ENCODE measurements around the gene RBBP8. TPM values are rescaled to one million over a fixed set of nuclear protein-coding genes. Genes with fewer than 3 reads are reported as not detected.

RBBP8 gene
- total and polyA plus RNA-seq, 10 of the 15 experiments (the other 5 are each of a cell fraction or from before 2014, with no cell fraction given): 46.2 to 82.3 (median 68.7) TPM

DNA sequence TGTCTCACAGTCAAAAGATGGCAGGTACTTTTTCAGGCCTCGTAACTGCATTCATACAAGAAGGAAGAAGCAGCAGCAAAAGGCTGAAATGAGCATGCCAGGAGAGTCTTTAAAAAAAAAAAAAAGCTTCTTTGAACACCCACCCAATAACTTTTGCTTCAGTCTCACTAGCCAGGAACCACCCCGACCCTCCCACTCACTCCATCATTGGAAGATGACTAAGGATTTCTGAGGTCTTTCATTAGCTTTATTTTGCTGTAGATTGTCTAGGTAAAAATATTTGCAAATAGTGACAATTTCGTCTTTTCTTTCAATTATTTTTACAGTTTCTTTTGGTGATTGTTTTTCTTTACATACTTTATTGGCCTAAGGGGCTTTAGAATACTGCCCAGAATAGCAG, 37.9 kb downstream of the RBBP8 start:
- Histone ChIP-seq H3K9me3 (replicated peaks; ENCODE audit: control insufficient read depth, insufficient read depth, low read length) (no peaks in the 10 kb centered on the region), H3K4me2 (ENCODE audit: control insufficient read depth, insufficient read depth) (no peak overlapping the region), H3K36me3 (ENCODE audit: control insufficient read depth in 2 of 2, insufficient read depth in 2 of 2, low read length in 1 of 2) (peaks cover 0 to 7% of the 10 kb centered on the region in 2 experiments; a peak in 2 of 4 replicates), H4K20me1 (ENCODE audit: control insufficient read depth, insufficient read depth) (no peaks in the 10 kb centered on the region), H2AFZ (ENCODE audit: control insufficient read depth, low read depth, low read length) (no peak overlapping the region), H3K79me2 (ENCODE audit: control insufficient read depth, insufficient read depth, low read length) (no peaks in the 10 kb centered on the region), H3K4me1 (ENCODE audit: control insufficient read depth, insufficient read depth, low read length) (no peaks in the 10 kb centered on the region), H3K4me3 (no peak overlapping the region), H3K9ac (ENCODE audit: control insufficient read depth, insufficient read depth, low read length) (no peak overlapping the region), H3K27me3 (replicated peaks in 1 of 2; ENCODE audit: control insufficient read depth in 2 of 2, insufficient read depth in 2 of 2, low read length in 1 of 2) (no peaks in the 10 kb centered on the region), H3K27ac (ENCODE audit: control insufficient read depth, insufficient read depth) (no peak overlapping the region)
- CTCF ChIA-PET: interaction anchor here (0.6 to 2.6 kb wide), 5 partner anchors 12 to 42 kb away, joined by 3 to 9 read pairs (median 3); no protein-coding TSS in a partner anchor
- in situ Hi-C loops (cut with MboI): loop anchor here (25.0 kb wide), 1 partner anchor 1909 kb away; no protein-coding TSS in a partner anchor
- WGBS (ENCODE audit: insufficient coverage, insufficient replicate concordance, low lambda C conversion rate, missing lambda C conversion rate): 67% methylated on average over 3 of the region's 3 CpGs
- no peak for ATAC-seq
- RAD21 ChIA-PET (ENCODE audit: unreplicated experiment): no interaction called here
- no peak for FAIRE-seq
- intact Hi-C loops (cut with micrococcal nuclease; ENCODE audit: unreplicated experiment): no loop called here
- no peak for DNase-seq (ENCODE audit: low read depth, low spot score)
- POLR2A ChIA-PET: interaction anchor here (0.7 to 1.0 kb wide), 2 partner anchors 36 to 148 kb away, joined by 4 to 5 read pairs; no protein-coding TSS in a partner anchor
- SMC1A ChIA-PET (ENCODE audit: uncharacterized antibody, unreplicated experiment): interaction anchor here (1.1 to 1.4 kb wide), 3 partner anchors 22 to 36 kb away, joined by 3 read pairs; no protein-coding TSS in a partner anchor
- BruUV-seq (replicated peaks): no TSS peak
- TF ChIP-seq SPI1 (IDR thresholded peaks at IDR 0.05; ENCODE audit: borderline replicate concordance, insufficient read depth, low read depth, low read length) (no peak), NR2C1 (IDR thresholded peaks at IDR 0.05) (no peak), MEF2A (IDR thresholded peaks at IDR 0.05; ENCODE audit: insufficient read depth, low read depth, low read length) (no peak), SRF (IDR thresholded peaks at IDR 0.05; ENCODE audit: low read depth in 2 of 2, low read length in 2 of 2) (no peak), MYB (IDR thresholded peaks at IDR 0.05; ENCODE audit: borderline replicate concordance, low read depth, low read length) (no peak), SMC3 (IDR thresholded peaks at IDR 0.05; ENCODE audit: borderline replicate concordance, low read length) (no peak), HCFC1 (IDR thresholded peaks at IDR 0.05; ENCODE audit: low read length) (no peak), RB1 (IDR thresholded peaks at IDR 0.05; ENCODE audit: borderline replicate concordance) (no peak), IKZF2 (IDR thresholded peaks at IDR 0.05) (no peak), EZH2 (IDR thresholded peaks at IDR 0.05; ENCODE audit: borderline replicate concordance, control insufficient read depth, low read depth, low read length) (no peak)
- TF ChIP-seq, protein P1, sequence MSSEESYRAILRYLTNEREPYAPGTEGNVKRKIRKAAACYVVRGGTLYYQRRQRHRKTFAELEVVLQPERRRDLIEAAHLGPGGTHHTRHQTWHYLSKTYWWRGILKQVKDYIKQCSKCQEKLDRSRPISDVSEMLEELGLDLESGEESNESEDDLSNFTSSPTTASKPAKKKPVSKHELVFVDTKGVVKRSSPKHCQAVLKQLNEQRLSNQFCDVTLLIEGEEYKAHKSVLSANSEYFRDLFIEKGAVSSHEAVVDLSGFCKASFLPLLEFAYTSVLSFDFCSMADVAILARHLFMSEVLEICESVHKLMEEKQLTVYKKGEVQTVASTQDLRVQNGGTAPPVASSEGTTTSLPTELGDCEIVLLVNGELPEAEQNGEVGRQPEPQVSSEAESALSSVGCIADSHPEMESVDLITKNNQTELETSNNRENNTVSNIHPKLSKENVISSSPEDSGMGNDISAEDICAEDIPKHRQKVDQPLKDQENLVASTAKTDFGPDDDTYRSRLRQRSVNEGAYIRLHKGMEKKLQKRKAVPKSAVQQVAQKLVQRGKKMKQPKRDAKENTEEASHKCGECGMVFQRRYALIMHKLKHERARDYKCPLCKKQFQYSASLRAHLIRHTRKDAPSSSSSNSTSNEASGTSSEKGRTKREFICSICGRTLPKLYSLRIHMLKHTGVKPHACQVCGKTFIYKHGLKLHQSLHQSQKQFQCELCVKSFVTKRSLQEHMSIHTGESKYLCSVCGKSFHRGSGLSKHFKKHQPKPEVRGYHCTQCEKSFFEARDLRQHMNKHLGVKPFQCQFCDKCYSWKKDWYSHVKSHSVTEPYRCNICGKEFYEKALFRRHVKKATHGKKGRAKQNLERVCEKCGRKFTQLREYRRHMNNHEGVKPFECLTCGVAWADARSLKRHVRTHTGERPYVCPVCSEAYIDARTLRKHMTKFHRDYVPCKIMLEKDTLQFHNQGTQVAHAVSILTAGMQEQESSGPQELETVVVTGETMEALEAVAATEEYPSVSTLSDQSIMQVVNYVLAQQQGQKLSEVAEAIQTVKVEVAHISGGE (CRISPR knock-in tag; IDR thresholded peaks at IDR 0.05): no peak
- TF ChIP-seq, protein P2, sequence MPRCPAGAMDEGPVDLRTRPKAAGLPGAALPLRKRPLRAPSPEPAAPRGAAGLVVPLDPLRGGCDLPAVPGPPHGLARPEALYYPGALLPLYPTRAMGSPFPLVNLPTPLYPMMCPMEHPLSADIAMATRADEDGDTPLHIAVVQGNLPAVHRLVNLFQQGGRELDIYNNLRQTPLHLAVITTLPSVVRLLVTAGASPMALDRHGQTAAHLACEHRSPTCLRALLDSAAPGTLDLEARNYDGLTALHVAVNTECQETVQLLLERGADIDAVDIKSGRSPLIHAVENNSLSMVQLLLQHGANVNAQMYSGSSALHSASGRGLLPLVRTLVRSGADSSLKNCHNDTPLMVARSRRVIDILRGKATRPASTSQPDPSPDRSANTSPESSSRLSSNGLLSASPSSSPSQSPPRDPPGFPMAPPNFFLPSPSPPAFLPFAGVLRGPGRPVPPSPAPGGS (IDR thresholded peaks at IDR 0.05; ENCODE audit: borderline replicate concordance, insufficient read depth, low read depth, low read length, poor library complexity, severe bottlenecking): no peak
- TF ChIP-seq, protein P3, sequence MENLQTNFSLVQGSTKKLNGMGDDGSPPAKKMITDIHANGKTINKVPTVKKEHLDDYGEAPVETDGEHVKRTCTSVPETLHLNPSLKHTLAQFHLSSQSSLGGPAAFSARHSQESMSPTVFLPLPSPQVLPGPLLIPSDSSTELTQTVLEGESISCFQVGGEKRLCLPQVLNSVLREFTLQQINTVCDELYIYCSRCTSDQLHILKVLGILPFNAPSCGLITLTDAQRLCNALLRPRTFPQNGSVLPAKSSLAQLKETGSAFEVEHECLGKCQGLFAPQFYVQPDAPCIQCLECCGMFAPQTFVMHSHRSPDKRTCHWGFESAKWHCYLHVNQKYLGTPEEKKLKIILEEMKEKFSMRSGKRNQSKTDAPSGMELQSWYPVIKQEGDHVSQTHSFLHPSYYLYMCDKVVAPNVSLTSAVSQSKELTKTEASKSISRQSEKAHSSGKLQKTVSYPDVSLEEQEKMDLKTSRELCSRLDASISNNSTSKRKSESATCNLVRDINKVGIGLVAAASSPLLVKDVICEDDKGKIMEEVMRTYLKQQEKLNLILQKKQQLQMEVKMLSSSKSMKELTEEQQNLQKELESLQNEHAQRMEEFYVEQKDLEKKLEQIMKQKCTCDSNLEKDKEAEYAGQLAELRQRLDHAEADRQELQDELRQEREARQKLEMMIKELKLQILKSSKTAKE (IDR thresholded peaks at IDR 0.05; ENCODE audit: low read depth, poor library complexity, severe bottlenecking): no peak
